Uterus (tissue), 2 donors: ENCODE results near the gene NEUROD4.

Source experiments
- CTCF ChIP-seq, 4 experiments: fragments of 200-600 bp in 2 of 4; fragments of 450-650 bp in 2 of 4; sonication (generic) in 2 of 4; IDR thresholded peaks; one replicate each; pipeline ENCODE4 v1.5.1; 2016 to 2019; ENCODE audit warnings: antibody characterized with exemption in 4 of 4, mild to moderate bottlenecking in 2 of 4, moderate library complexity in 1 of 4
- POLR2A ChIP-seq, 2 donors: fragments of 450-650 bp; IDR thresholded peaks; one replicate each; pipeline ENCODE4 v1.6.1; 2016; ENCODE audit warnings: antibody characterized with exemption in 2 of 2, mild to moderate bottlenecking in 1 of 2, moderate library complexity in 1 of 2

DNA sequence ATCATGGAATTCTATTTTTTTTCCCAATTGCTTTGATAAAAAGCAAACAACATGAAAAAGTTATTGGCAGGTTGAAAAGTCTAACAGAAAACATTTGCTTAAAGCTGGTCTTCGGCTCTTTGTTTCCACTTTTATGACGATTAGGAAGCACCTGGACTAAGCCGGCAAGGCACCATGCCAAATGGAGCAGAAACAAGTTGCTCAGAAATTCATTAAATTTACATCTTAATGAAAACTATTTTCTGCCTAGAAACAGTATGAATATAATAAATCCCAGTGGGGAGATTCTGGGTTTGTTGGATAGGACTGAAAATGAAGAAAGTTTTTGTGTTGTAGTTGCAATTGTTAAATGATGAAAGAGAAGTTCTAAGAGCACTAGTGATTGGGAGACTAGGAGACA is 55.0 kb downstream of the NEUROD4 start:
- TF ChIP-seq CTCF (IDR thresholded peaks at IDR 0.05) (no peak), POLR2A (IDR thresholded peaks at IDR 0.05) (no peak)
